ENCODE results near the gene SIGLEC5. TPM values are rescaled to one million over a fixed set of nuclear protein-coding genes. Genes with fewer than 3 reads are reported as not detected.
A peak's percentile ranks its signal among the peaks of the same experiment; 100 is the strongest.

Gene SIGLEC5
- total and polyA plus RNA-seq, 2 of the 13 experiments (the other 11 are each of a cell fraction or from before 2014, with no cell fraction given), result not detected

DNA sequence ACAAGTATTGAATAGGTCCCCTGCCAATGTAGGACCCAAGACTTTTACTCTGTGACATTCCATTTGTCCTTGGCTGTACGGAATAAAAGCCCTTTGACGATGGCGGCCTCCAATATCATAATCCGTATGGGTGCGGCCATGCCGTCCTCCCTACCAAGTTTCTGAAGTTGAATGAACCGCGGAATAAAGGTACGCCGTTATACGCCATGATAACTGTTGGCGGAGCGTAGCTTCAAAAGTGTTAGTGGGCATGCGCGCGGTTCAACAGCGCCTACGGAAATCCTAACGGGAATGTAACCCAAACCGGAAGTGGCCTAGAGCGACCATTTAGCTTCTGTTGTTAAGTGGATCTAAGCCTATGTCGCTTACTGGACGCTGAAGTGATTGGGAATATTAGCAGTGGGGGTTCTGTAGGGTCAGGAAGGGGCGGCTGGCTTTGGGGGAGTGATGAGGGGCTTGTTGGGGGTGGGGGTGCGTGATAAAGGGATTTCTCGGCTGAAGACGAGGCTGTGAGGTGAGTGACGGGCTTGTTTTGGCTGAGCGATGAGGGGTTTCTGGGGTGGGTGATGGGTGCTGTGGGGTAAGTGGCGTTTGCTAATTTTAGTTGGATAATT is 59.1 kb downstream of the SIGLEC5 start, which contains the start of gene ZNF175 (continued):
- TF ChIP-seq KMT2B (CRISPR knock-in tag; IDR thresholded peaks at IDR 0.05) (peak; percentile 47; the same call in 1 of the 2 replicates), ZNF775 (CRISPR knock-in tag; IDR thresholded peaks at IDR 0.05; ENCODE audit: borderline replicate concordance) (no peak), SAP130 (CRISPR knock-in tag; IDR thresholded peaks at IDR 0.05; ENCODE audit: low read depth) (peak; percentile 66; the same call in 1 of the 2 replicates), ZBTB7B (CRISPR knock-in tag; IDR thresholded peaks at IDR 0.05) (no peak), GMEB1 (CRISPR knock-in tag; IDR thresholded peaks at IDR 0.05; ENCODE audit: borderline replicate concordance) (peak; percentile 72; the same call in 1 of the 2 replicates), POLR2G (IDR thresholded peaks at IDR 0.05; ENCODE audit: low read depth, low read length) (0 out of 2 replicates have a peak, but pooled peaks have one; percentile 41), LCORL (IDR thresholded peaks at IDR 0.05) (peak; percentile 64; the same call in 1 of the 2 replicates), LCORL (CRISPR knock-in tag; IDR thresholded peaks at IDR 0.05) (no peak), ZNF512 (CRISPR knock-in tag; IDR thresholded peaks at IDR 0.05) (no peak), ZKSCAN1 (IDR thresholded peaks at IDR 0.05; ENCODE audit: low read length) (no peak), ZNF75D (CRISPR knock-in tag; IDR thresholded peaks at IDR 0.05; ENCODE audit: borderline replicate concordance) (no peak), HOXA3 (CRISPR knock-in tag; IDR thresholded peaks at IDR 0.05) (peak; percentile 85), ZNF800 (CRISPR knock-in tag; IDR thresholded peaks at IDR 0.05) (no peak), ZFP82 (CRISPR knock-in tag; IDR thresholded peaks at IDR 0.05; ENCODE audit: borderline replicate concordance) (no peak)
- TF ChIP-seq, protein P1, sequence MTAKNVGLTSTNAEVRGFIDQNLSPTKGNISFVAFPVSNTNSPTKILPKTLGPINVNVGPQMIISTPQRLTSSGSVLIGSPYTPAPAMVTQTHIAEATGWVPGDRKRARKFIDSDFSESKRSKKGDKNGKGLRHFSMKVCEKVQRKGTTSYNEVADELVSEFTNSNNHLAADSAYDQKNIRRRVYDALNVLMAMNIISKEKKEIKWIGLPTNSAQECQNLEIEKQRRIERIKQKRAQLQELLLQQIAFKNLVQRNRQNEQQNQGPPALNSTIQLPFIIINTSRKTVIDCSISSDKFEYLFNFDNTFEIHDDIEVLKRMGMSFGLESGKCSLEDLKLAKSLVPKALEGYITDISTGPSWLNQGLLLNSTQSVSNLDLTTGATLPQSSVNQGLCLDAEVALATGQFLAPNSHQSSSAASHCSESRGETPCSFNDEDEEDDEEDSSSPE (CRISPR knock-in tag; IDR thresholded peaks at IDR 0.05), result 0 out of 2 replicates have a peak, but pooled peaks have one; percentile 27
